ENCODE results near the gene ETV6.

- TF ChIP-seq POLR2A (IDR thresholded peaks at IDR 0.05; ENCODE audit: low read depth, low read length) (no peak), TAF1 (IDR thresholded peaks at IDR 0.05; ENCODE audit: borderline replicate concordance, low read depth, low read length) (no peak), POLR2AphosphoS5 (IDR thresholded peaks at IDR 0.05; ENCODE audit: low read depth, low read length) (no peak)
Observed at GRCh38 chr12:11707535-11707934, 58.1 kb downstream of the ETV6 start.

All from GM12892 (cell line).